ENCODE data around the gene KCNT1.

Gene KCNT1

GRCh38 chr9:135745686-135746324, 43.8 kb downstream of the KCNT1 start:
- no peak for DNase-seq (ENCODE audit: low read depth in 2 of 2)

GRCh38 chr9:135746565-135746964, 44.6 kb downstream of the KCNT1 start:
- DNase-seq (ENCODE audit: low read depth in 2 of 2): no peak

- DNase-seq (ENCODE audit: low read depth in 2 of 2): no peak
Measured at GRCh38 chr9:135747311-135747710, 45.3 kb downstream of the KCNT1 start.

GRCh38 chr9:135748676-135749075, 46.7 kb downstream of the KCNT1 start:
- no peak for DNase-seq (ENCODE audit: low read depth in 2 of 2)

DNA sequence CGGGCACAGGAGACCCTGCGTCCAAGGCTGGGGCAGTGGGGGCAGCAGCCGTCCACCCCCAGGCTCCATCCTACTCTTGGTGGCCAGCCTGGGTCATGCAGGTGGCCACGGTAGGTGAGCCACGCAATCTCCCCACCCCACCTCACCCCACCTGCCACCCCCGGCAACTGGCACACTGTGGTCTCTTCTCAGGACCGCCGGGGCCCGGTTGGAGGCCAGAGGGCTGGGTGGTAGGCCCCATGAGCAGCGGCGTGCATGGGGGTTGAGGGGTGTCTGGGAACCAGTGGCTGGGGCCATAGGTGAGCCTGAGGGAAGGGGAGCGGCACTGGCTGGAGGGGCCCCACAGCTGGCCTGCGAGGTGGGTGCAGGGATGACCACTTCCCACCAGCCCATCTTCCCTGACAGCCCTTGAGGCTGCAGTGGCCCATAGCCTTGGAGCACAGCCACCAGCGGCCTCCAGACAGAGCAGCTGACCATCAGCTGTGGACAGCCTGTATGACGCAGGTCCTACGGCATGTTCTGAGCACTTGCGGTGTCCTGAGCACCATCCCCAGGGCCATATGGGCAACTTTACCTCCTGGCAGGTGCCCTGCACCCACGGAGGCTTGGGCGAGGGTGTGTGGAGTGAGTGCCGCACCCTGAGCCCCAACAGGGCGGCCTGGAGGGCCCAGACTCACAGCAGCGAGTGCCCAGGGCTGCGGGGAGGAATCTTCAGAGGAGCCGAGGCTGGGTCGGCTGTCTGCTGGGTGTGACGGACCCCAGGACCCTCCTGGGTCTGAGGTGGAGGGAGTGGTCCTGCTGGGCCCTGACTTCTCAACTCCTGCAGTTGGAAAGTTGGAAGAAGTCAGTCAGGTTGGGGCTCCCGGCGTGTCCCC, 47.4 kb downstream of the KCNT1 start:
- DNase-seq (ENCODE audit: low read depth in 2 of 2): no peak

- no peak for DNase-seq (ENCODE audit: low read depth in 2 of 2)
Measured at GRCh38 chr9:135750786-135751185, 48.8 kb downstream of the KCNT1 start.

DNA sequence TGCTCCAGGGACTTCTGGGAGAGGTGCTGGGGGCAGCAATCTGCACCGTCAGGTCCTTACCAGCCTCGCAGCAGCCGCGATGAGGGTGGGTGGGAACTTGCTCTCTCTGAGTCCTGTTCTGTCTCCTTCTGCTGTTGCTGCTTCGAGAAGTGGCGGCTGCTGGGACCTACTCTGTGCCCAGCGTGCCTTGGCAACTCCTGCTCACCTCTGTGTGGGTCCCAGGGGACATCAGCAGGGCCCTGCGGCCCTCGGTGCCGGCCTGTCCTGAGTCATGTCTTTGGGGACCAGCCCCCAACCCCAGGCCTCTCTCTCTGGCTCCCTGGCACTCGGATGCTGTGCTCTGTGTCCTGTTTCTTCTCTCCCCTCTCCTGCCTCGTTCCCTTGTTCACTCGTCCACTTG, 49.5 kb downstream of the KCNT1 start:
- DNase-seq (ENCODE audit: low read depth in 2 of 2): no peak

DNA sequence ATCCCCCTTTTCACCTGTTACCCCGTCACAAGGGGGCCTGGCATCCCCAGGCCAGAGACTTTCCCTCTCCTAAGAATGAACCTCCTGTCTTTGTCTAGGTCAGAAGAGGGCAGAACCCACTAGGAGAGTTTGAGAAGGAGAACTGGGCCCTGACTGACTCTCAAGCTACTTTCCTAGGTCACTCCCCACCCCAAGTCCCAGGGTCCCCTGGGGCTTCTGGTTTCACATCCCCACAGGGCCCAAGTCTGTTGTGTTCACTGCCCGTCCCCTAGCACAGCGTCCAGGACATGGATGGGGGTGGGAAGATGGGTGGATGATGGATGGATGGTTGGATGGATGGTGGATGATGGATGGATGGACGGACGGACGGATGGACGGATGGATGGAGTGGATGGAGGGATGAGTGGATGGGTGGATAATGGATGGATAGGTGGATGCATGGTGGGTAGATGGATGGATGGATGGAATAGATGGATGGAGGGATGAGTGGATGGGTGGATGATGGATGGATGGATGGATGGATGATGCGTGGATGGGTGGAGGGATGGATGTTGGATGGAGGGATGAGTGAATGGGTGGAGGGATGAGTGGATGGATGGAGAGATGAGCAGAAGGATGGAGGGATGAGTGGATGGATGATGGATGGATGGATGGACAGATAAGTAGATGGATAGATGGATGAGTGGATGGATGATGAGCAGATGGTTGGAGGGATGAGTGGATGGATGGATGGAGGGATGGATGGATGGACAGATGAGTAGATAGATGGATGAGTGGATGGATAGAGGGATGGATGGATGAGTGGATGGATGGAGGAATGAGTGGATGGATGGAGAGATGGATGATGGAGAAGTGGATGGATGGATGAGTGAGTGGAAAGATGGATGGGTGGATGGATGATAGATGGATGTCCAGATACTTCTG, 50.6 kb downstream of the KCNT1 start:
- DNase-seq (ENCODE audit: low read depth in 2 of 2): no peak

GRCh38 chr9:135753391-135754105, 51.6 kb downstream of the KCNT1 start:
- DNase-seq (ENCODE audit: low read depth in 2 of 2): no peak

DNA sequence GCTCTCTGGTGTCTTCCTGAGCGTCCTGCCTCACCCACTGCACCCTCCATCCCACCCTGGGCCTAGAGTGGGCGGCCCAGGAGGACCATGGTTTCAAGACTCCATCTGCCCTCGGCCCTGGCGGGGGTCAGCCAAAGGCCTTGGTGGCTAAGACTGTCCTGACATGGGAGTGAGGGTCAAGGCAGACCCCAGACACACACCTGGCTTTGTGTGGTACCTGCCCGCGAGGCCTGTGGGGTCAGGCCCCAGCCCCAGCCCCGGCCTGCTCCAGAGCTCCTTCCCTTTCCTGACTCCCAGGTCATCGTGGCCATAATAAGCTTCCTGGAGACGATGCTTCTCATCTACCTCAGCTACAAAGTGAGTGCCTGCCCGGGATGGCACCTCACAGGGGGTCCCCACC, 54.6 kb downstream of the KCNT1 start:
- DNase-seq (ENCODE audit: low read depth in 2 of 2): no peak

- DNase-seq (ENCODE audit: low read depth in 2 of 2): no peak
Measured at GRCh38 chr9:135757356-135757755, 55.4 kb downstream of the KCNT1 start.

DNA sequence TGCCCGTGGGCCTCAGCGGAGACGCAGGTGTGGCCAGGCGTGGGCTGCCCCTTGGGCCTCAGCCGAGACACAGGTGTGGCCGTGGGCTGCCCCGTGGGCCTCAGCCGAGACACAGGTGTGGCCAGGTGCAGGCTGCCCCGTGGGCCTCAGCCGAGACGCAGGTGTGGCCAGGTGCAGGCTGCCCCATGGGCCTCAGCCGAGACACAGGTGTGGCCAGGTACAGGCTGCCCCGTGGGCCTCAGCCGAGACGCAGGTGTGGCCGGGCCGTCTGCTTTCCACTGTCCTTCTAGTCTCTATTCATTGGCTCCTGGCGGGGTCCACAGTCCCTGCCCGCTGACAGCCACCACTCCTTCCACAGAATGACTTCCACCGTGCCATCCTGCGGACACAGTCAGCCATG, 56.1 kb downstream of the KCNT1 start:
- no peak for DNase-seq (ENCODE audit: low read depth in 2 of 2)

DNA sequence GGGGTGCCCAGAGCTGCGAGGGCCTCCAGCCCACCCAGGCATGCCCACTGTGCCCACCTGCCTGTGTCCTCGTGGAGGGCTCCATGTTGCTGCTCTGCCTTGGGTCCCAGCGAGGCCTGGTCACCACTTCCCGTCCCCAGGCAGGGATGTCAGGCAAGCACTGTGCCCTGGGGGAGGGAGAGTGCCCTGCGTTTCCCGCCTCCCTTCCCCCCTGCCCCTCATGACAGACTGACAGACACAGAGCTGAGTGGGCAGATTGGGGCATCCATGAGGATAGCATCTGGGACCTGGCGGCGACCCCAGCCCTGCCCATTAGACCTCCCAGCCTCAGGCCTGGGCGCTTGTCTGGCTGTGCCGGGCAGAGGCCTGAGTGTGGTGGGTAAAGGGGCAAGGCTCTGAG, 56.9 kb downstream of the KCNT1 start:
- DNase-seq (ENCODE audit: low read depth in 2 of 2): no peak

DNA sequence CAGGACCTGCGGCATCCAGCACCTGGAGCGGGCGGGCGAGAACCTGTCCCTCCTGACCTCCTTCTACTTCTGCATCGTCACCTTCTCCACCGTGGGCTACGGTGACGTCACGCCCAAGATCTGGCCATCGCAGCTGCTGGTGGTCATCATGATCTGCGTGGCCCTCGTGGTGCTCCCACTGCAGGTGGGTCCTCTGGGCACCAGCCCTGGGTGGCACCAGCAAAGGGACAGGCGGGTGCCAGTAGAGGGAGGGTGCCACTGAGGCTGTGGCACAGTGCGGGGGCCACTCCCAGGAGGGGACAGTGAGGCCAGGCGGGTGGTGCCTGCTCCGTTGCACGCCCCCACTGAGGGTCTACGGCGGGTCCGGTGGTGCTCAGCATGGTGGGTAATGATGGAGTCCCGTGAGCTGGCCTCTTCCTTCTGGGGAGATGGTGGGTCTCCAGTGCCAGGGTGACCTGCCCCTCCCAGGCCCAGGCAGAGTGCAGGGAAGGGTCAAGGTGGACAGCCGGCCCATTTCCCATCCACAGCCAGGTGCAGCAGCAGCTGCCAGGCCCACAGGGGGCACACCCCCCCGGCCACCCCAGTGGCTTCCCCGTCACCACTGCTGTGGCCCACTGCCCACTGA, 57.8 kb downstream of the KCNT1 start:
- DNase-seq (ENCODE audit: low read depth in 2 of 2): no peak

DNA sequence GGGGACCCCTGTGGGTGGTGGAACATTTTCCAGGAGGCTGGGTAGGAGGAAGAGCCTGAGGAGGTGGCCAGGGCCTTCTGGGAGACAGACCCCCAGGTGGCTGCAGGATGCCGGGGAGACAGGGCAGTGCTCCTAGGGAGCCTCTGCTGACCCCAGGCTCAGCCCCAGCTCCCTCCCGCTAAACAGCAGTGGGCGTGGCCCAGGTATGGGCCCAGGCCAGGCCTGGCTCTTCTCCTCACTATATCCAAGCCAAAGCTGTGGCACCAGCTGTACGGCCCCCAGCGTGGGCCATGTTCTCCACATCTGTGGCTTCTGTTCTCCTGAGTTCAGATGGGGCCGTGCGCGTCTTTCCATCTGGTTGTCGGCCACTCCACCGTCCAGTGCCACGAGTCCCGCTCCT, 58.5 kb downstream of the KCNT1 start:
- no peak for DNase-seq (ENCODE audit: low read depth in 2 of 2)

DNA sequence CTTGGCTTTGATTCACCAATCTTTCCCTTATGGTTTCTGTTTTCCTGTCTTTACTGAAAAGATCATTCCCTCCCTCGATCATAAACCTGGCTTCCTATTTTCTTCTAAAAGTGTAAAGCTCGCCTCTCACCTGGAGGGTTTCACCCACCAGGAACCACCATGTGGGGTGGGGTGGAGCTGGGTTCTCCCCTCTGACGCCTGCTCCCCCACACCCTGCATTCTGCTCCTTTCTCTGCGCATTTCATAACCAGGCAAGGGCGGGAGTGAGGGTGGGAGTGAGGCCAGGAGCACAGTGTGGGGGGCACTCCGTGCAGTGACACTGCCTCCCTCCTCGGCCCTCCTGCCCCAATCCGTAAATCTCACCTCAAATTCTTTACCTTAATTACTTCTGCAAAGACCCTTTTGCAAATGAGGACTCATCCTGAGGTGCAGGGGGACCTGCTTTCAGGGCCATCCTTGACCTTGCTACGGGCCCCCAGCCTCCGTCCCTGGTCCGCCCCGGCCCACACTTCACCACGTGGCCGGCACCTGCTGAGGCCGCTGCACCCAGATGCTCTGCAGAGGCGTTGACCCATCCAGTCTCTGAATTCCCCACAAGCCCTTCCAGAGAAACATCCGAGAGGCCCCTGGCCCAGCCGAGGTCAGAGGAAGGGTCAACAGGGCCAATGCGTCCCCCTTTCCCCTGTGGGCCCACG, 59.3 kb downstream of the KCNT1 start:
- DNase-seq (ENCODE audit: low read depth in 2 of 2): no peak

DNA sequence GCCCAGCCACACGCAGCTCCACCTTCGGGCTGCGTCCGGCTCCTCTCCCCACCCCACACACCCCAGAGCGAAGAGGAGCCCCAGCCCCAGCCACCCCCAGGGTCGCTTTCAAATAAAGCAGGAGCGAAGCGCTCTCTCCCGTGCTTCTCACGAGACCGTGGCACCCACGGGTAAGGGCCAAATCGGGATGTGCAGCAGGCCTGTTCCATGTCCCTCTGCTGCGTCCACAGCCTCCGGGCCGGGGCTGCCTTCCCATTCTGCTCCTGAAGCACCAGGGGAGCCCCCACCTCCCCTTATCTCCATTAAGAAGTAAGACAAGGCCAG, 59.8 kb downstream of the KCNT1 start:
- no peak for DNase-seq (ENCODE audit: low read depth in 2 of 2)

GRCh38 chr9:135762921-135763320, 60.9 kb downstream of the KCNT1 start:
- no peak for DNase-seq (ENCODE audit: low read depth in 2 of 2)

DNA sequence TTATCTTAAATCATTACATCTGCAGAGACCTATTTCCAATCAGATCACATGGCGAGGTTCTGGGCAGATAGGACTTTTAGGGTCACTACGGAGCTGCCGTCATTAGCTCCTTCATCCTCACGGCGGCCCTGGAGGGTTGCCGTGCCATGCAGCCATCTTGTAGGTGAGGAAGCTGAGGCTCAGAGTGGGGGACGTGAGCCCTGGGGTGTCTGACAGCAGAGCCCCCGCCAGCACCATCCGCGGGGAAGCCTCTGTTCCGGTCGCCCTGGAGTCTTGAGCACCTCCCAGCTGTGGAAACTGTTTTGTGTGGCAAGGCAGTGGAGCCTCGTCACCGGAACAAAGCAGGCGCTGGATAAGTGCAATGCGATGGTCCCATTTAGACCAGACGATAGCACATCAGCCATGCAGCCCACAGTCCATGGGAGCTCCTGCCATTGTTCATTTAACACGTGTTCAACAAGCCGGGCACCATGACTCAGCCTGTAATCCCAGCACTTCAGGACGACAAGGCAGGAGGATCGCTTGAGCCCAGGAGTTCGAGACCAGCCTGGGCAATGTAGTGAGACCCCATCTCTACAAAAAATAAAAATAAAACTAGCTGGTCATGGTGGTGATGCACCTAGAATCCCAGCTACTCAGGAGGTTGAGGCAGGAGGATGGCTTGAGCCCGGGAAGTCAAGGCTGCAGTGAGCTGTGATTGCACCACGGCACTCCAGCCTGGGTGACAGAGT, 61.9 kb downstream of the KCNT1 start:
- DNase-seq (ENCODE audit: low read depth in 2 of 2): no peak

DNA sequence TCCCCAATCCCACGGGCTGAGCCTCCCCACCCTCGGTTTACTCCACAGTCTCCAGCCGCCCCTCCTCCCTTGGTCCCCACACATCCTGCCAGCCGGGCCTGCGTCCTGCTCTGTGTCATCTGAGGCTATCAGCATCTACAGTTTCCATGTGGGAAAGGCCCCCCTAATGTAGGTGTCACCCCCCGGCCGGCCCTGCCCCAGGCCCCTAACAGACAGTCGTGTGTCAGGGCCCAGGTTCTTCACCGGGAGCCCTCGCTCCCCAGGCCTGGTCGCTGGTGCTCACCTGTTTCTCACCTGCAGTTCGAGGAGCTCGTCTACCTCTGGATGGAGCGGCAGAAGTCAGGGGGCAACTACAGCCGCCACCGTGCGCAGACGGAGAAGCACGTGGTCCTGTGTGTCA, 62.7 kb downstream of the KCNT1 start:
- DNase-seq (ENCODE audit: low read depth in 2 of 2): no peak
